ENCODE results near the gene SOCS6. TPM values are rescaled to one million over a fixed set of nuclear protein-coding genes. Genes with fewer than 3 reads are reported as not detected.

SOCS6 gene
- total RNA-seq, 1 donor from 2014 or later: 18.0 TPM

Other genes starting within 250 kb of the SOCS6 start
- 13.4 and 15.0 TPM in 2 replicates for gene RTTN, start 83.4 kb upstream of the SOCS6 start, total RNA-seq